ENCODE measurements around the gene MYO18A. TPM values are rescaled to one million over a fixed set of nuclear protein-coding genes. Genes with fewer than 3 reads are reported as not detected.
A peak's percentile ranks its signal among the peaks of the same experiment; 100 is the strongest.

The MYO18A gene
- total RNA-seq, 2 donors from 2014 or later: 43.8 to 56.7 TPM

DNA sequence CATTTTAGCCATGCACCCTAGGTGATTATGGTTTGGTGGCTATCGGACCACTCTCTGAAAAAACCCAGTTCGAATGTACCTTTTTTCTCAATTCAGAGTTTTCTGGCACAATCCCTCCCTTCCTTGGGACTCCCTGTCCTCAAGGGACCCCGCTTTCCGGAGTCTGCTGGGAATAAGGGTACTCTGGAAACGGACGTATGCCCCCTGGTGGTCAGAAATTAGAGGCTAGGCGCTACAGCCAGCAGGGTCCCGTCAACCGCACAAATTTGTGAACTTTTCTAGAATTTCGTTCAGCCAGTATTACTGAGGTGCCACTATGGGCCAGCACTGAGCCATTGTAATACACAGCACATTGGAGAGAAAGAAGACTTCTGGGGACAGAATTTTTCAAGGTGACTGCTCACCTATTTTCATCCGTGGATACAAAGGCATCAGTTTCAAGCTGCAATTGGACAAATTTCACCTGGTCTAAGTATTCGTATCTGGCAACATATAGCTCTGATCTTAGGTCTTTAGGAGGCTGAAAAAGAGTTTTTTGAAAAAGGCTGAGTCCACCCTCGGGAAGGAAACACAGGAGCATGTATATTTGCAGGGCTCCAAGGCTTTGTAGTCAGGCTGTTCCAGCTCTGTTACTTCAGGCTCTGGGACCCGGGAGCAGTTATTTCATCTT, 39.3 kb upstream of the MYO18A start:
- H3K4me3 Mint-ChIP-seq: no peak overlapping the region
- Histone ChIP-seq H3K27me3 (ENCODE audit: control insufficient read depth, insufficient read depth, low read length, poor library complexity, severe bottlenecking) (no peaks in the 10 kb centered on the region), H3K4me1 (ENCODE audit: control insufficient read depth, insufficient read depth, low read length) (no peaks in the 10 kb centered on the region), H3K27ac (ENCODE audit: low read depth, low read length) (no peak overlapping the region), H3K36me3 (ENCODE audit: control insufficient read depth, insufficient read depth, low read length) (no peaks in the 10 kb centered on the region), H3K4me3 (ENCODE audit: low read length) (no peak overlapping the region), H3K9me3 (ENCODE audit: control insufficient read depth, low read length) (no peaks in the 10 kb centered on the region), H3K9ac (ENCODE audit: extremely low read depth, low read length, poor library complexity, severe bottlenecking) (no peak overlapping the region)
- TF ChIP-seq, protein P1, sequence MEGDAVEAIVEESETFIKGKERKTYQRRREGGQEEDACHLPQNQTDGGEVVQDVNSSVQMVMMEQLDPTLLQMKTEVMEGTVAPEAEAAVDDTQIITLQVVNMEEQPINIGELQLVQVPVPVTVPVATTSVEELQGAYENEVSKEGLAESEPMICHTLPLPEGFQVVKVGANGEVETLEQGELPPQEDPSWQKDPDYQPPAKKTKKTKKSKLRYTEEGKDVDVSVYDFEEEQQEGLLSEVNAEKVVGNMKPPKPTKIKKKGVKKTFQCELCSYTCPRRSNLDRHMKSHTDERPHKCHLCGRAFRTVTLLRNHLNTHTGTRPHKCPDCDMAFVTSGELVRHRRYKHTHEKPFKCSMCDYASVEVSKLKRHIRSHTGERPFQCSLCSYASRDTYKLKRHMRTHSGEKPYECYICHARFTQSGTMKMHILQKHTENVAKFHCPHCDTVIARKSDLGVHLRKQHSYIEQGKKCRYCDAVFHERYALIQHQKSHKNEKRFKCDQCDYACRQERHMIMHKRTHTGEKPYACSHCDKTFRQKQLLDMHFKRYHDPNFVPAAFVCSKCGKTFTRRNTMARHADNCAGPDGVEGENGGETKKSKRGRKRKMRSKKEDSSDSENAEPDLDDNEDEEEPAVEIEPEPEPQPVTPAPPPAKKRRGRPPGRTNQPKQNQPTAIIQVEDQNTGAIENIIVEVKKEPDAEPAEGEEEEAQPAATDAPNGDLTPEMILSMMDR (conservative IDR thresholded peaks at IDR 0.05): peak; percentile 98
- peak; percentile 97 for DNase-seq
- no peaks in the 10 kb centered on the region for H3K36me3 Mint-ChIP-seq (ENCODE audit: low read depth)
- H3K4me1 Mint-ChIP-seq: peaks cover 2% of the 10 kb centered on the region
- no peaks in the 10 kb centered on the region for H3K9me3 Mint-ChIP-seq
- no peaks in the 10 kb centered on the region for H3K27me3 Mint-ChIP-seq (ENCODE audit: insufficient read depth)
- WGBS, 2 experiments (ENCODE audit: insufficient coverage in 1 of 2, insufficient read length in 1 of 2): 25 to 30% methylated on average over 13 to 14 of the region's 14 CpGs
- no peak overlapping the region for H3K27ac Mint-ChIP-seq

DNA sequence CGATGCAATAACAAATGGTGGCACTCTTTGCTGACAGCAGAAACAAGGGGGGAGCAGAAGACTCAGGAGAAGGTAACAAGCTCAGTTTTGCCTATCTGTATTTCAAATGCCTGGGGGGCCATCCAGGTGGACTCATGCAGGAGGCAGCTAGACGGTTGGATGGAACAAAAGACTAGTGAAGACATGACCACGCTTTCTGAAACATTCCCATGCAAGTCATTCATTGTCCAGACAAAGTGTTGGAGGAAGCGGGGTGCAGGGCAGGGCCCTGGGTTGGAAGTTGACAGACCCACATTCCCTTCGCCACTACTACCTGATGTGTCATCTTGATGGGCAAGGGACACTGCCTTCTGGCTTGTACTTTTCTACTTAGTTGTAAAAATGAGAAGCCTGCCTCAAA, 36.7 kb upstream of the MYO18A start:
- H3K4me3 ChIP-seq (ENCODE audit: low read length): no peak overlapping the region
- DNase-seq: no peak
- H3K4me1 ChIP-seq (ENCODE audit: control insufficient read depth, insufficient read depth, low read length): no peaks in the 10 kb centered on the region
- no peaks in the 10 kb centered on the region for H3K36me3 ChIP-seq (ENCODE audit: control insufficient read depth, insufficient read depth, low read length)
- TF ChIP-seq, protein P1 (conservative IDR thresholded peaks at IDR 0.05): no peak
- Mint-ChIP-seq H3K27me3 (ENCODE audit: insufficient read depth) (no peaks in the 10 kb centered on the region), H3K9me3 (no peaks in the 10 kb centered on the region), H3K4me1 (peaks cover 2% of the 10 kb centered on the region), H3K4me3 (no peak overlapping the region), H3K36me3 (ENCODE audit: low read depth) (no peaks in the 10 kb centered on the region), H3K27ac (no peak overlapping the region)
- 87 to 89% methylated on average over 3 to 5 of the region's 5 CpGs for WGBS, 2 experiments (ENCODE audit: insufficient coverage in 1 of 2, insufficient read length in 1 of 2)
- H3K9ac ChIP-seq (ENCODE audit: extremely low read depth, low read length, poor library complexity, severe bottlenecking): no peak overlapping the region
- no peak overlapping the region for H3K27ac ChIP-seq (ENCODE audit: low read depth, low read length)
- no peaks in the 10 kb centered on the region for H3K27me3 ChIP-seq (ENCODE audit: control insufficient read depth, insufficient read depth, low read length, poor library complexity, severe bottlenecking)
- H3K9me3 ChIP-seq (ENCODE audit: control insufficient read depth, low read length): no peaks in the 10 kb centered on the region

DNA sequence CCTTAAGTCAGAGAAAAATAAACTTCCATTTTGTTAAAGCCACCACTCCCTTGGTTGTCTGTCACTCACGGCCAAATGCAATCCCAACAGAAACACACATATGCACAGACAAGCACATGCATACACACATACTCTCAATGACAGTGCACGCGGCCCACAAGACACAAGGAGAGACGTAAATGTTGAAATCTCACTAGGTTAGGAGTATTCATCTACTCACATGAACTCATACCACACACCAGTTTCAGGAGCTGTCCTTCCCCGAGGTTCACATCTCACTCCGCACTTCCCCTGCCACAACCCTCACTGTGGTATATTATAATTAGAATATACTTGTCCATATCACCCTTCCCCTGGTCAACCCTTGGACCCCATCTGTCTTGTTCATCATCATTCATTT, 36.0 kb upstream of the MYO18A start:
- TF ChIP-seq, protein P1 (conservative IDR thresholded peaks at IDR 0.05): no peak
- Histone ChIP-seq H3K36me3 (ENCODE audit: control insufficient read depth, insufficient read depth, low read length) (no peaks in the 10 kb centered on the region), H3K4me1 (ENCODE audit: control insufficient read depth, insufficient read depth, low read length) (no peaks in the 10 kb centered on the region), H3K9me3 (ENCODE audit: control insufficient read depth, low read length) (no peaks in the 10 kb centered on the region), H3K4me3 (ENCODE audit: low read length) (no peak overlapping the region), H3K27ac (ENCODE audit: low read depth, low read length) (no peak overlapping the region), H3K9ac (ENCODE audit: extremely low read depth, low read length, poor library complexity, severe bottlenecking) (no peak overlapping the region), H3K27me3 (ENCODE audit: control insufficient read depth, insufficient read depth, low read length, poor library complexity, severe bottlenecking) (no peaks in the 10 kb centered on the region)
- peaks cover 2% of the 10 kb centered on the region for H3K4me1 Mint-ChIP-seq
- H3K4me3 Mint-ChIP-seq: no peak overlapping the region
- no peaks in the 10 kb centered on the region for H3K36me3 Mint-ChIP-seq (ENCODE audit: low read depth)
- no peak for DNase-seq
- 95 to 100% methylated on average over 3 to 6 of the region's 6 CpGs for WGBS, 2 experiments (ENCODE audit: insufficient coverage in 1 of 2, insufficient read length in 1 of 2)
- H3K27me3 Mint-ChIP-seq (ENCODE audit: insufficient read depth): no peaks in the 10 kb centered on the region
- H3K9me3 Mint-ChIP-seq: no peaks in the 10 kb centered on the region
- no peak overlapping the region for H3K27ac Mint-ChIP-seq

Measured in endodermal cell (in vitro differentiated cells).